ENCODE data around the gene TTC5.

TTC5 gene

GRCh38 chr14:20247646-20248246 is 58.0 kb downstream of the TTC5 start:
- Histone ChIP-seq H3K36me3 (ENCODE audit: control insufficient read depth in 2 of 2, insufficient read depth in 2 of 2, low read length in 2 of 2) (no peaks in the 10 kb centered on the region), H3K4me3 (ENCODE audit: low read length in 2 of 2) (no peak overlapping the region), H3K9ac (ENCODE audit: low read length in 2 of 2) (no peak overlapping the region), H3K4me1 (ENCODE audit: control insufficient read depth, insufficient read depth, low read length) (no peaks in the 10 kb centered on the region), H3K9me3 (ENCODE audit: control insufficient read depth in 2 of 2, low read length in 2 of 2) (peaks cover 0 to 5% of the 10 kb centered on the region in 2 donors), H3K27me3 (ENCODE audit: control insufficient read depth in 1 of 2, insufficient read depth in 2 of 2, low read length in 2 of 2) (no peaks in the 10 kb centered on the region), H3K27ac (ENCODE audit: low read length) (no peak overlapping the region)
